DMS79 treated with DMSO at 0.1 percent for 48 hours (cell line): ENCODE data around the gene SNX13.
A peak's percentile ranks its signal among the peaks of the same experiment; 100 is the strongest.

Source experiments
- DNase-seq: peaks from one replicate; lab custom pipeline; 2025; lab: John Stamatoyannopoulos, UW

Gene SNX13

GRCh38 chr7:17774716-17775288 lies 165.5 kb downstream of the SNX13 start:
- peak; percentile 60 for DNase-seq

- DNase-seq = peak; percentile 60
Measured at GRCh38 chr7:17774248-17774647, 166.0 kb downstream of the SNX13 start.

DNA sequence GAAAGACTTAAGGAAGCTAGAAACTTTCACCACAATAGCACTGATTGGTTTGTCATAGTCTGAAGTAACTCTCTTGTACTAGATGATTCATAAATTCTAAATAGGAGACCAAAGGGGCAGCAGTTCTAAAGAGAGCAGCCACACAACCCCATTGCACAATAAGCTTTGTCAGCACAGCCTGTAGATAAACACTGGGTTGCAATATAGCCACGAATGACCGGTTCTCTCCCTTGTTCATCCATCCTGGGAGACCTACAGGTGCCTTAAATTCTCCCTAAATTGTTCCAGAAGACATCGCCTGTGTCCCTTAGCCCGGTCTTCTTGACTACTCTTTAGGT lies 167.0 kb downstream of the SNX13 start:
- no peak for DNase-seq

- DNase-seq = peak; percentile 67
Measured at GRCh38 chr7:17772581-17773288, 167.6 kb downstream of the SNX13 start.

- no peak for DNase-seq
Measured at GRCh38 chr7:17771901-17772408, 168.3 kb downstream of the SNX13 start.

DNA sequence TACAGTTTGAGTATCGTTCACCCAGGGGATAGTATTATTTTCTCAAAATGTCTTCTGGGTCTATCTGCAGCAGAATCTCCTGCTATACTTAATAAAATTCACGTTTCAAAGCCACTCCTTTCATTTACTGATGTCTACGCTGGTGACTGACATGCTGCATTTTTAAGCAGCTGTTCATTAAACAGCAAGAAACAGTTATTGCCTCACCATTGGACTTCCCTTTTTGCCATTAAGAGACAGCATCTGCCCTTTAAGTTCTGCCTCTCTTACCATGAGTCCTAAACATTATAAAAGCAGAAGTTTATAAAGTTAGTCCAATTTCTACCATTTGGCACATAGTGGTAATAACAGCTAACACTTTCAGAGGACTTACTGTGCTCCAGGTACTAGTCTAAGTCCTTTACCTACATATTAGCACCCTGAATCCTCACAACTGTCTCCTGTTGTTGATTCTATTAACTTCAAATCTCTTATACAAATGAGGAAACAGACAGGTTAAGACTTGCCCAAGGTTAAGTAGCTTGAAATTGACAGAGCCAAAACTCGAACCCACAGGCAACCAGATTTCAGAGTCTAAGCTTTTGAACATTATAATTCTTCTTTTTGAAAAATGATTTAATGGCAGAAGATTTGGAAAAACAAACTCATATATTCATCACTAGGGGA lies 169.5 kb downstream of the SNX13 start:
- DNase-seq = peak; percentile 34

- peak; percentile 60 for DNase-seq
Measured at GRCh38 chr7:17769918-17770317, 170.4 kb downstream of the SNX13 start.

- no peak for DNase-seq
Measured at GRCh38 chr7:17758008-17758407, 182.3 kb downstream of the SNX13 start.

DNA sequence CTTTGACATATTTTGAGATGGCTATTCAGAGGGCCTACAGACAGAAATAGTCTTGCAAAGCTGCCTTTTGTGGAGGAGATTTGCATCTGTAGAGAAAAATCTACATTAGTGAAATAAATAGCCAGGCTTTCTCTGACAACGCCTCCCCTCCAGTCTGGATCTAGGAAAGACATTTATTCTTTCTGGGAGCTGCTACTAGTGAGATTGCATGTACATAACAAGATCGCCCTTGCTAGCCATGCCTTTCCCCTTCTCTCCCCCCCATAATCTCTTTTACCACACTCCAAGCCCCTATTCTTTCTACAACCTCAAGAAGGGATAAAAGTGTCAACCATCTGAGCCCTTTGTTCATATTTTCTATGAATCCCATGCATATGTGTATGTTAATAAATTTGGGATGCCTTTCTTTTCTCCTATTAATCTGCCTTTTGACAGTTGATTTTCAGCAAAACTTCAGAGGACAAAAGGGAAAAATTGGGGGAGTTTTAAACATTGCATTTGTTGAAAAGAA lies 194.2 kb downstream of the SNX13 start:
- DNase-seq = no peak

- no peak for DNase-seq
Measured at GRCh38 chr7:17745610-17746009, 194.7 kb downstream of the SNX13 start.

GRCh38 chr7:17743316-17743715 lies 197.0 kb downstream of the SNX13 start:
- no peak for DNase-seq

GRCh38 chr7:17741426-17741825 lies 198.9 kb downstream of the SNX13 start:
- DNase-seq = no peak
